Adipocyte (in vitro differentiated cells): ENCODE results near the gene LSM3.

Source experiments
- DNase-seq: peaks from one replicate; pipeline ENCODE4 v3.0.0-alpha.2; 2015; ENCODE audit warnings: low read depth
- H3K27me3 ChIP-seq: replicated peaks from 2 replicates; pipeline ENCODE4 v1.7.0; 2013; ENCODE audit warnings: mild to moderate bottlenecking, low read length, moderate library complexity; ENCODE audit not compliant: control insufficient read depth, insufficient read depth
- H3K36me3 ChIP-seq: 2 replicates; pipeline ENCODE4 v1.7.0; 2013; ENCODE audit warnings: low read length, mild to moderate bottlenecking, moderate library complexity; ENCODE audit not compliant: control insufficient read depth, insufficient read depth, severe bottlenecking
- H3K4me1 ChIP-seq: 2 replicates; pipeline ENCODE4 v1.7.0; 2013; ENCODE audit warnings: mild to moderate bottlenecking, low read length, moderate library complexity; ENCODE audit not compliant: control insufficient read depth, insufficient read depth
- H3K4me3 ChIP-seq: 2 replicates; pipeline ENCODE4 v1.7.0; 2013; ENCODE audit warnings: mild to moderate bottlenecking, low read length, moderate library complexity
- H3K9ac ChIP-seq: 2 replicates; pipeline ENCODE4 v1.7.0; 2013; ENCODE audit warnings: mild to moderate bottlenecking, low read length, moderate library complexity
- H3K9me3 ChIP-seq: 2 replicates; pipeline ENCODE4 v1.7.0; 2013; ENCODE audit warnings: mild to moderate bottlenecking, low read length, moderate library complexity; ENCODE audit not compliant: control insufficient read depth

Gene LSM3

GRCh38 chr3:14213066-14213774 is 34.6 kb downstream of the LSM3 start:
- no peak for DNase-seq
- no peaks in the 10 kb centered on the region for H3K9me3 ChIP-seq
- no peaks in the 10 kb centered on the region for H3K27me3 ChIP-seq
- H3K4me1 ChIP-seq, result peaks cover 31% of the 10 kb centered on the region
- H3K9ac ChIP-seq, result no peak overlapping the region
- no peaks in the 10 kb centered on the region for H3K36me3 ChIP-seq
- no peak overlapping the region for H3K4me3 ChIP-seq

DNA sequence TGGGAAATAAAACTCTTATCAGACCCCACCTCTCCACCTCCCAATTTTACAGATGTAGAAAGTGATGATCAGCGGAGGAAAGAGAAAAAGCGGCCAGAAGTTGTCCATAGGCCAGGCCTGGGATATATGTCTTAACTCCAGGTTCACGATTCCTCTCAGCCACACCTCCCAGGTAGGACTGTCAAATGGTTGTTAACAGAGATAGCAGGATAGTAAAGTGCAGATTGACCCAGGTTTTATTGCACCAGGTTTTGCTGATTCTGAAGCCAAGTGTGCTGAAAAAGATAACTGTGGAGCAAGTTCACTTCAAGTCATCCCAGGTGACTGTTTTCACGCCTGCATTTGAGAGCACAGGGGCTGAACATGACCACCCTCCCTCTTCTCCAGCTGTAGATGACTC is 36.1 kb downstream of the LSM3 start:
- no peak overlapping the region for H3K4me3 ChIP-seq
- no peak for DNase-seq
- peaks cover 3% of the 10 kb centered on the region for H3K9me3 ChIP-seq
- no peaks in the 10 kb centered on the region for H3K27me3 ChIP-seq
- H3K36me3 ChIP-seq, result no peaks in the 10 kb centered on the region
- H3K9ac ChIP-seq, result no peak overlapping the region
- H3K4me1 ChIP-seq, result peaks cover 17% of the 10 kb centered on the region

DNA sequence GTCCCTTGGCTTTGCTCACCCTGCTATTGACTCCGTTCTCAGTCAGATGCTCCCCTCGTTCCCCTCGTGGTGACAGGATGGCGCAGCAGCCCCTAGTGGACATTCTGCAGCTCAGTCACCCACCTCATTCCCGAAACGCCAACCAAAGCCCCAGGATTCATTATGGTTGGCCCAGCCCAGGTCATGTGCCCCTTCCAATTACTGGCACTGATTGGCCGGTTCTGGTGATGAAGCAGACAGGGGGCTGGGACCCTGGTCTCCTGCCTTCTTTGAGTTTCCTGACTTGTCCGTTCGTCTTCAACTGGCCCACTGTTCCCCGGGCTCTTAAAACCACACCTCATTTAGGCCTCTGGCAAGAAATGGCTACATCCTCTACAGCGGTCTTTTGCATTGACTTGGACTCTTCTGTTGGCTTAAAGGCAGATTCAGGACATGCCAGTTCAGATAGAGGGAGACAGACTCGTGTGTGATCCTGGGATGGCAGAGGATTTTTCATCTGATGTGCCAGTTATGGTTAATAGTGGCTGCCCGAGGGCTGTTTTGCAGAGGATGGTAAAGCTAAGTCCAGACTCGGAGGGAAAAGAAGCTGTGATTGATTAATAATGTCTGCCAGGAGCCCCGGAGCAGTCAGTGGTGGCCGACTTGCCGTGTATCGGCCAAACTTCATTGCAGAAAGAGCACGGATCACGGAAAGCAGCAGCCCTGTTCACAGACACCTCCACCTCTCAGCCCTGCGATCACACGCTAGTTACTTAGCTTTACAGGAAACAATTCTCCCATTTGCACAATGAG is 37.8 kb downstream of the LSM3 start:
- no peak for DNase-seq
- Histone ChIP-seq H3K4me3 (peak overlapping the region; percentile 55), H3K9me3 (peaks cover 18% of the 10 kb centered on the region), H3K4me1 (peaks cover 3% of the 10 kb centered on the region), H3K9ac (peak overlapping the region; percentile 64), H3K36me3 (no peaks in the 10 kb centered on the region), H3K27me3 (no peaks in the 10 kb centered on the region)

- peak; percentile 55 for DNase-seq
- H3K9me3 ChIP-seq, result peaks cover 32% of the 10 kb centered on the region
- no peak overlapping the region for H3K9ac ChIP-seq
- peaks cover 10% of the 10 kb centered on the region for H3K4me1 ChIP-seq
- no peaks in the 10 kb centered on the region for H3K27me3 ChIP-seq
- no peak overlapping the region for H3K4me3 ChIP-seq
- H3K36me3 ChIP-seq, result no peaks in the 10 kb centered on the region
These were observed 39.7 kb downstream of the LSM3 start for GRCh38 chr3:14218355-14218754.

DNA sequence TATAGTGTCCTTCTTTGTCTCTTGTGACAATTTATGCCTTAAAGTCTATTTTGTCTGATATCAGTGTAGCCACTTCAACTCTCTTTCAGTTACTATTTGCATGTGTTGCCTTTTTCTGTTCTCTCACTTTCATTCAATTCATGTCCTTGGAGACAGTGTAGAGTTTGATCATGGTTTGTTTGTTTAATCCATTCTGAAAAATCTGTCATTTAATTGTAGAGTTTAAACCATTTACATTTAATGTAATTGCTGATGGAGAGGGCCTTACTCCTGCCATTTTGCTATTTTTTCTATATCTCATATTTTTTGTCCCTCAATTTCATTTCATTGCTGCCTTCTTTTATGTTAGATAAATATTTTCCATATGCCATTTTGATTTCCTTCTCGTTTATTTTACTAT is 42.3 kb downstream of the LSM3 start:
- no peak overlapping the region for H3K9ac ChIP-seq
- H3K4me3 ChIP-seq, result no peak overlapping the region
- H3K36me3 ChIP-seq, result no peaks in the 10 kb centered on the region
- H3K9me3 ChIP-seq, result peaks cover 32% of the 10 kb centered on the region
- peaks cover 25% of the 10 kb centered on the region for H3K4me1 ChIP-seq
- DNase-seq, result no peak
- H3K27me3 ChIP-seq, result no peaks in the 10 kb centered on the region

- no peak for DNase-seq
- H3K4me1 ChIP-seq, result peaks cover 25% of the 10 kb centered on the region
- H3K4me3 ChIP-seq, result no peak overlapping the region
- no peaks in the 10 kb centered on the region for H3K36me3 ChIP-seq
- H3K9me3 ChIP-seq, result peaks cover 32% of the 10 kb centered on the region
- no peak overlapping the region for H3K9ac ChIP-seq
- no peaks in the 10 kb centered on the region for H3K27me3 ChIP-seq
These were observed 43.3 kb downstream of the LSM3 start for GRCh38 chr3:14221902-14222301.

DNA sequence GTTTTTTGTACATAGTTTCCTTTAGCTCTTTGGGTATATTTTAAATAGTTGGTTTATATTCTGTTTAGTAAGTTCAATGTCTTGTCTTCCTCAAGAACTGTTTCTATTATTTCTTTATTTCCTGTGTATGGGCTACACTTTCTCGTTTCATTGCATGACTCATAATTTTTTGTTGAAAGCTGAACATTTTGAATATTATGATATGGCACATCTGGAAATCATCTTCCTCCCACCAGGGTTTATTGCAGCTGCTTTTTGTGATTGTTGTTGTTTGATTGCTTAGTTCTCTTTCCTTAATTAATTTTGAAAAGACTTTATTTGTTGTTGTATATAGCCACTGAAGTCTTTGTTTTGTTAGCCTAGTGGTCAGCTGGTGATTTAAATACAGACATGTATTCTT is 43.8 kb downstream of the LSM3 start:
- DNase-seq, result peak; percentile 70
- Histone ChIP-seq H3K36me3 (no peaks in the 10 kb centered on the region), H3K9me3 (peaks cover 32% of the 10 kb centered on the region), H3K4me3 (no peak overlapping the region), H3K4me1 (peaks cover 27% of the 10 kb centered on the region), H3K9ac (no peak overlapping the region), H3K27me3 (no peaks in the 10 kb centered on the region)

- DNase-seq, result peak; percentile 64
- no peak overlapping the region for H3K4me3 ChIP-seq
- peaks cover 32% of the 10 kb centered on the region for H3K9me3 ChIP-seq
- no peaks in the 10 kb centered on the region for H3K36me3 ChIP-seq
- no peak overlapping the region for H3K9ac ChIP-seq
- H3K4me1 ChIP-seq, result peaks cover 33% of the 10 kb centered on the region
- H3K27me3 ChIP-seq, result no peaks in the 10 kb centered on the region
These were observed 44.4 kb downstream of the LSM3 start for GRCh38 chr3:14222900-14223594.

DNA sequence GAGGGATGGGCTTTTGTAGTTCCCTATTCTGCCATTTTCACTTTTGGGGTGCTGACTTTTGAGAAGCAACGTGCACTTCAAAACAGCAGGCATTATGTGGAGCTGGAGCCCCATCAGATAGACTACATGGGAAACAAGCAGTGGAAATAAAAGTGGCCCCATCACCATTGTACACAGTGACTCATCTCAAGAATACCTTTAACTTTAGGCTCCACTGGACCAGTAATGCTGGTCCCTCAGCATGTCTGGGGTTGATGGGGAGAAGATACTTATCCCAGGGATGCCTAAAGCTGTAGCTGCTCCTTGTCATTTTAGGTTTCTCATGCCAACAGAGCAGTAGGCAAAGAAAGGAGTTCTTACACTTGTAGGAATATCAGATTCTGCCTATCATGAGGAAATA is 45.0 kb downstream of the LSM3 start:
- Histone ChIP-seq H3K4me3 (no peak overlapping the region), H3K36me3 (no peaks in the 10 kb centered on the region), H3K4me1 (peaks cover 37% of the 10 kb centered on the region), H3K9me3 (peaks cover 32% of the 10 kb centered on the region), H3K27me3 (no peaks in the 10 kb centered on the region), H3K9ac (no peak overlapping the region)
- DNase-seq, result no peak

DNA sequence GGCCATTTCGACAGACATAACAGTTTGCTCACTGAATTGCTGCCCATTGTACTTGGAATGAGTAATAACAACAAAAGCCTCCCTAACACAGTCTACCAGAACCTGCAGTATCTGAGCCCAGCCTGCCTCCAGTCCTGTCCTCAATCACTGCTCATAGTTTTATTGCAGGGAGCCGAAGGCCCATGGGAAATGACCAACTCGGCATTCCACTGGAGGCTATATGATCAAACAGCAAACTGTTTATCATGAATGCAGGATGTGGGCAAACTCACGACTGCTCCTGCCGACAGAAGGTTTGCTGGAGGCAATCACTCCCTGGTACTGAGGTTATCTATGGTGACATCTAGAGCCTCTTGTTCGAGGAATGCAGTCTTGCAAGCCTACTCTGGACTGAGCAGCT is 46.3 kb downstream of the LSM3 start:
- Histone ChIP-seq H3K9me3 (peaks cover 27% of the 10 kb centered on the region), H3K4me1 (peaks cover 43% of the 10 kb centered on the region)
- DNase-seq, result peak; percentile 44

DNA sequence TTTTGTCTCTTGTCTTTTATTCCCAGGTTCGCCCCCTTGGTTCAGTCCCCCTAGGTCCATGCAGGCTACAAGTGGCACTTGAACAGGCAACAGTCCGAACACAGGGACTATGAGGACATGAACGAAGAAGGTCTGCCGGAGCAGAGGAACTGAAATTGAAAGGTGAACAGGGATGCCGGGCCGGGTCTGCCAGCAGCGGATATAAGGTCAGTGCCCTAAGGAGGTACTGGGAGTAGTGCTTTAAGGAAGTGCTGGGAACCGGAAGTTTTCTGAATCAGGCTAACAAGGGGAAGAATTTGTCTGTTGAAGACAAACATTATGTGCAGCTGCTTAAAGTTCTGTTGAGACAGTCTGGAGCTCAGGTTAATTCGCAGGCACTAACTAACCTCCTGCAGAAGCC is 46.8 kb downstream of the LSM3 start:
- Histone ChIP-seq H3K4me1 (peaks cover 43% of the 10 kb centered on the region), H3K4me3 (no peak overlapping the region), H3K9me3 (peaks cover 24% of the 10 kb centered on the region), H3K9ac (no peak overlapping the region), H3K36me3 (no peaks in the 10 kb centered on the region), H3K27me3 (peaks cover 3% of the 10 kb centered on the region)
- DNase-seq, result no peak

More for the DNA sequence above, 46.3 kb downstream of the LSM3 start:
- H3K27me3 ChIP-seq, result no peaks in the 10 kb centered on the region
- H3K36me3 ChIP-seq, result no peaks in the 10 kb centered on the region
- H3K9ac ChIP-seq, result no peak overlapping the region
- H3K4me3 ChIP-seq, result no peak overlapping the region
